ENCODE measurements around the gene UBASH3A.

- TF ChIP-seq CTCF (optimal IDR thresholded peaks at IDR 0.05 in 1 of 3, IDR thresholded peaks at IDR 0.05 in 1 of 3, conservative IDR thresholded peaks at IDR 0.05 in 1 of 3; ENCODE audit: extremely low read depth in 1 of 3, insufficient read depth in 2 of 3, low read length in 3 of 3), result no peak
- TF ChIP-seq EZH2 (IDR thresholded peaks at IDR 0.05; ENCODE audit: low read length), result no peak
Measured at GRCh38 chr21:42404539-42404938, 837 bp downstream of the UBASH3A start.
